Measurements from ENCODE around the gene RNASE1. TPM values are rescaled to one million over a fixed set of nuclear protein-coding genes. Genes with fewer than 3 reads are reported as not detected.

RNASE1 gene
- total and polyA plus RNA-seq, 2 donors (not counting 1 experiment from before 2014, with no cell fraction given), result 0.25 to 0.81 TPM

DNA sequence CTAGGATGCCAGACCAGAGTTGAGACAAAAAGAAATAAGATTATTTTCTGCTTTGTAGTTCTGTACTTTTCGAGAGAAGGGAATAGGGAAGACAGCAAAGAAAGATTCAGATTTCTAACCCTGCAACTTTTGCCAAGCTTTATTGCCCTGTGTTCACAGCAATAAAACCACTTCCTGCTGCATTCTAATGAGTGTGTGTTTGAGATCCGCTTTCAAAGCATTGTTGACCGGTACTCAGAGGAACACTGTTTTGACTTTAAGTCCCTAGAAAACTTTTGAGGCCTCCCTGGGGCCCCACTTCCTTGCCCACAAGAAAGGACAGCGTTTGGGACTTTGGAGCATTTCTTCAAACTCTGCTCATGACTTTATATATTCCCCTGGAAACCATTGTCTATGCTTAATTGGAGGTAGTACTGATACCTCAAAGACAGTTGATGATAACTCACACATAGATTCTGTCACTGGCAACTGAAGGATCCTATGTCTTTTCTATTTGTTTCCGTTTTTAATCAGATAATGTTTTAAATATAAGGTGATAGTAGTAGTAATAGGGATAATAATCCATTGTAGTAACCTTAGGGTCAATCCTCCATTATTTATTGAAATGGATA, 20.3 kb downstream of the RNASE1 start:
- Histone ChIP-seq H3K9ac (ENCODE audit: low read length) (peak overlapping the region; percentile 89), H3K9me3 (ENCODE audit: control extremely low read depth in 1 of 3, control insufficient read depth in 2 of 3, insufficient read depth in 1 of 3, low read length in 2 of 3) (peaks cover 1 to 22% (median 5%) of the 10 kb centered on the region in 3 donors), H3K4me3 (ENCODE audit: control extremely low read depth in 1 of 5, extremely low read depth in 1 of 5, insufficient read depth in 1 of 5, low read depth in 2 of 5, low read length in 4 of 5) (peak overlapping the region; percentile 65 to 90 (median 80)), H3K4me2 (replicated peaks; ENCODE audit: low read depth, low read length, poor library complexity, severe bottlenecking) (peak overlapping the region; percentile 84), H3K36me3 (replicated peaks in 1 of 2; ENCODE audit: control extremely low read depth in 1 of 2, control insufficient read depth in 1 of 2, extremely low read depth in 1 of 2, insufficient read depth in 2 of 2, low read length in 1 of 2) (peaks cover 0 to 10% of the 10 kb centered on the region in 2 experiments), H3K27me3 (replicated peaks in 1 of 4; ENCODE audit: control extremely low read depth in 1 of 4, control insufficient read depth in 3 of 4, insufficient read depth in 4 of 4, low read length in 3 of 4) (no peaks in the 10 kb centered on the region), H2AFZ (ENCODE audit: insufficient read depth, low read depth, low read length, poor library complexity, severe bottlenecking) (peak overlapping the region; percentile 52), H3K27ac (ENCODE audit: low read length in 2 of 2) (peak overlapping the region; percentile 76 to 84), H4K20me1 (ENCODE audit: control insufficient read depth, insufficient read depth, low read length, poor library complexity, severe bottlenecking) (no peaks in the 10 kb centered on the region), H3K79me2 (ENCODE audit: control insufficient read depth, insufficient read depth, low read length) (peaks cover 72% of the 10 kb centered on the region), H3K4me1 (ENCODE audit: control insufficient read depth in 2 of 2, insufficient read depth in 2 of 2, low read length in 2 of 2) (peaks cover 39 to 43% of the 10 kb centered on the region in 2 donors)
- ATAC-seq (ENCODE audit: low read depth) (peak; percentile 46), DNase-seq (peak; percentile 59)
- intact Hi-C loops (cut with micrococcal nuclease), result loop anchor here (1.0 to 5.0 kb wide), 3 partner anchors 35 to 170 kb away; no protein-coding TSS in a partner anchor
- WGBS (ENCODE audit: insufficient coverage), result 0% methylated on average over 2 of the region's 5 CpGs
- Mint-ChIP-seq H3K27ac (peak overlapping the region; percentile 92), H3K27me3 (no peaks in the 10 kb centered on the region), H3K4me3 (peak overlapping the region; percentile 97), H3K4me1 (peaks cover 53% of the 10 kb centered on the region), H3K9me3 (ENCODE audit: insufficient read depth) (no peaks in the 10 kb centered on the region)
- TF ChIP-seq, protein P1, sequence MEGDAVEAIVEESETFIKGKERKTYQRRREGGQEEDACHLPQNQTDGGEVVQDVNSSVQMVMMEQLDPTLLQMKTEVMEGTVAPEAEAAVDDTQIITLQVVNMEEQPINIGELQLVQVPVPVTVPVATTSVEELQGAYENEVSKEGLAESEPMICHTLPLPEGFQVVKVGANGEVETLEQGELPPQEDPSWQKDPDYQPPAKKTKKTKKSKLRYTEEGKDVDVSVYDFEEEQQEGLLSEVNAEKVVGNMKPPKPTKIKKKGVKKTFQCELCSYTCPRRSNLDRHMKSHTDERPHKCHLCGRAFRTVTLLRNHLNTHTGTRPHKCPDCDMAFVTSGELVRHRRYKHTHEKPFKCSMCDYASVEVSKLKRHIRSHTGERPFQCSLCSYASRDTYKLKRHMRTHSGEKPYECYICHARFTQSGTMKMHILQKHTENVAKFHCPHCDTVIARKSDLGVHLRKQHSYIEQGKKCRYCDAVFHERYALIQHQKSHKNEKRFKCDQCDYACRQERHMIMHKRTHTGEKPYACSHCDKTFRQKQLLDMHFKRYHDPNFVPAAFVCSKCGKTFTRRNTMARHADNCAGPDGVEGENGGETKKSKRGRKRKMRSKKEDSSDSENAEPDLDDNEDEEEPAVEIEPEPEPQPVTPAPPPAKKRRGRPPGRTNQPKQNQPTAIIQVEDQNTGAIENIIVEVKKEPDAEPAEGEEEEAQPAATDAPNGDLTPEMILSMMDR (IDR thresholded peaks at IDR 0.05), result no peak
- TF ChIP-seq EZH2 (IDR thresholded peaks at IDR 0.05; ENCODE audit: borderline replicate concordance, insufficient read depth, low read depth, low read length, poor library complexity, severe bottlenecking), result no peak
- ChIA-PET CTCF (interaction anchor here (0.7 to 2.6 kb wide), 8 partner anchors 19 to 85 kb away, joined by 3 to 27 read pairs (median 4); no protein-coding TSS in a partner anchor), POLR2A (interaction anchor here (0.8 to 2.2 kb wide), 3 partner anchors 16 to 91 kb away, joined by 4 to 9 read pairs (median 4); no protein-coding TSS in a partner anchor)

DNA sequence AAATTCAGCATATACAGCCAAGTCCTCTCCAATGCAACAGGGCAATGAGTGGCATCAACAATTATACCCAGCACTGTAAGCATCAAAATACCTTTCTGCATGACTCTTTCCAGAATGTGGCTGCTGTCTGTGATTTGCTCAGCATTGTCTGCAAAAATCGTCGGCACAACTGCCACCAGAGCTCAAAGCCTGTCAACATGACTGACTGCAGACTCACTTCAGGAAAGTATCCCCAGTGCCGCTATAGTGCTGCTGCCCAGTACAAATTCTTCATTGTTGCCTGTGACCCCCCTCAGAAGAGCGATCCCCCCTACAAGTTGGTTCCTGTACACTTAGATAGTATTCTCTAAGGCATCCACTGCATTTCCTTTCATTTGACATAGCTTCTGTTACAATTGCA, 20.8 kb downstream of the RNASE1 start:
- Mint-ChIP-seq H3K27ac (peak overlapping the region; percentile 92), H3K27me3 (no peaks in the 10 kb centered on the region), H3K4me3 (peak overlapping the region; percentile 97), H3K9me3 (ENCODE audit: insufficient read depth) (no peaks in the 10 kb centered on the region), H3K4me1 (peaks cover 50% of the 10 kb centered on the region)
- Histone ChIP-seq H4K20me1 (ENCODE audit: control insufficient read depth, insufficient read depth, low read length, poor library complexity, severe bottlenecking) (no peaks in the 10 kb centered on the region), H3K36me3 (replicated peaks in 1 of 2; ENCODE audit: control extremely low read depth in 1 of 2, control insufficient read depth in 1 of 2, extremely low read depth in 1 of 2, insufficient read depth in 2 of 2, low read length in 1 of 2) (peaks cover 0 to 10% of the 10 kb centered on the region in 2 experiments), H2AFZ (ENCODE audit: insufficient read depth, low read depth, low read length, poor library complexity, severe bottlenecking) (peak overlapping the region; percentile 52), H3K79me2 (ENCODE audit: control insufficient read depth, insufficient read depth, low read length) (peaks cover 67% of the 10 kb centered on the region), H3K9me3 (ENCODE audit: control extremely low read depth in 1 of 3, control insufficient read depth in 2 of 3, insufficient read depth in 1 of 3, low read length in 2 of 3) (peaks cover 1 to 22% (median 5%) of the 10 kb centered on the region in 3 donors), H3K9ac (ENCODE audit: low read length) (peak overlapping the region; percentile 89), H3K27me3 (replicated peaks in 1 of 4; ENCODE audit: control extremely low read depth in 1 of 4, control insufficient read depth in 3 of 4, insufficient read depth in 4 of 4, low read length in 3 of 4) (no peaks in the 10 kb centered on the region), H3K4me2 (replicated peaks; ENCODE audit: low read depth, low read length, poor library complexity, severe bottlenecking) (peak overlapping the region; percentile 84), H3K4me1 (ENCODE audit: control insufficient read depth in 2 of 2, insufficient read depth in 2 of 2, low read length in 2 of 2) (peaks cover 39 to 43% of the 10 kb centered on the region in 2 donors), H3K27ac (ENCODE audit: low read length in 2 of 2) (peak overlapping the region; percentile 76 to 84), H3K4me3 (ENCODE audit: control extremely low read depth in 1 of 5, extremely low read depth in 1 of 5, insufficient read depth in 1 of 5, low read depth in 2 of 5, low read length in 4 of 5) (peak overlapping the region; percentile 65 to 90 (median 80))
- ChIA-PET POLR2A (interaction anchor here (0.6 to 2.2 kb wide), 5 partner anchors 15 to 454 kb away, joined by 4 to 9 read pairs (median 4); no protein-coding TSS in a partner anchor), CTCF (interaction anchor here (0.7 to 2.6 kb wide), 9 partner anchors 11 to 85 kb away, joined by 3 to 27 read pairs (median 4); no protein-coding TSS in a partner anchor)
- DNase-seq, result peak; percentile 26
- intact Hi-C loops (cut with micrococcal nuclease), result loop anchor here (1.0 to 5.0 kb wide), 4 partner anchors 35 to 170 kb away; no protein-coding TSS in a partner anchor
- no peak for ATAC-seq (ENCODE audit: low read depth)
- WGBS (ENCODE audit: insufficient coverage), result 3% methylated on average over 3 of the region's 4 CpGs
- TF ChIP-seq, protein P1 (IDR thresholded peaks at IDR 0.05), result no peak
- TF ChIP-seq EZH2 (IDR thresholded peaks at IDR 0.05; ENCODE audit: borderline replicate concordance, insufficient read depth, low read depth, low read length, poor library complexity, severe bottlenecking), result no peak

Measured in B cell (primary cell).